BE2C (cell line): ENCODE data around the gene THSD7B.

Source experiments
- DNase-seq: peaks from one replicate; pipeline ENCODE4 v3.0.0-alpha.2; 2020
- H3K27me3 ChIP-seq: fragments of 250-450 bp; sonication (Bioruptor Pico); 2 replicates; pipeline ENCODE4 v1.5.1; 2020; ENCODE audit warnings: mild to moderate bottlenecking
- H3K36me3 ChIP-seq: fragments of 250-450 bp; sonication (Bioruptor Pico); 2 replicates; pipeline ENCODE4 v1.5.1; 2020; ENCODE audit warnings: mild to moderate bottlenecking
- H3K4me1 ChIP-seq: fragments of 250-450 bp; sonication (Bioruptor Pico); 2 replicates; pipeline ENCODE4 v1.5.1; 2020
- H3K4me3 ChIP-seq: 2 replicates; pipeline ENCODE4 v1.5.1; 2011; ENCODE audit warnings: low read depth, low read length
- H3K9me3 ChIP-seq: fragments of 250-450 bp; sonication (Bioruptor Pico); 2 replicates; pipeline ENCODE4 v1.5.1; 2020
- CTCF ChIP-seq: IDR thresholded peaks from 2 replicates; pipeline ENCODE4 v1.5.1; 2012; ENCODE audit warnings: mild to moderate bottlenecking, low read depth, low read length

THSD7B gene

GRCh38 chr2:136905779-136906178 is 140.4 kb downstream of the THSD7B start:
- DNase-seq: no peak
- Histone ChIP-seq H3K9me3 (no peaks in the 10 kb centered on the region), H3K36me3 (no peaks in the 10 kb centered on the region), H3K4me3 (no peak overlapping the region), H3K4me1 (no peaks in the 10 kb centered on the region), H3K27me3 (no peaks in the 10 kb centered on the region)
- TF ChIP-seq CTCF: no peak

GRCh38 chr2:136909777-136910176 is 144.4 kb downstream of the THSD7B start:
- no peaks in the 10 kb centered on the region for H3K36me3 ChIP-seq
- TF ChIP-seq CTCF: no peak
- no peaks in the 10 kb centered on the region for H3K4me1 ChIP-seq
- H3K9me3 ChIP-seq: no peaks in the 10 kb centered on the region
- no peak overlapping the region for H3K4me3 ChIP-seq
- H3K27me3 ChIP-seq: no peaks in the 10 kb centered on the region
- DNase-seq: no peak

GRCh38 chr2:136916131-136916530 is 150.8 kb downstream of the THSD7B start:
- DNase-seq: no peak
- H3K4me3 ChIP-seq: no peak overlapping the region
- TF ChIP-seq CTCF: no peak
- no peaks in the 10 kb centered on the region for H3K4me1 ChIP-seq
- H3K36me3 ChIP-seq: no peaks in the 10 kb centered on the region
- H3K27me3 ChIP-seq: no peaks in the 10 kb centered on the region
- H3K9me3 ChIP-seq: no peaks in the 10 kb centered on the region

- Histone ChIP-seq H3K27me3 (no peaks in the 10 kb centered on the region), H3K36me3 (no peaks in the 10 kb centered on the region), H3K9me3 (no peaks in the 10 kb centered on the region), H3K4me1 (no peaks in the 10 kb centered on the region), H3K4me3 (no peak overlapping the region)
- DNase-seq: peak; percentile 8
- no peak for TF ChIP-seq CTCF
Observed at GRCh38 chr2:136917411-136917881, 152.1 kb downstream of the THSD7B start.

GRCh38 chr2:136919682-136920081 is 154.3 kb downstream of the THSD7B start:
- no peaks in the 10 kb centered on the region for H3K4me1 ChIP-seq
- no peak overlapping the region for H3K4me3 ChIP-seq
- no peaks in the 10 kb centered on the region for H3K27me3 ChIP-seq
- TF ChIP-seq CTCF: no peak
- H3K9me3 ChIP-seq: no peaks in the 10 kb centered on the region
- no peaks in the 10 kb centered on the region for H3K36me3 ChIP-seq
- DNase-seq: no peak

- Histone ChIP-seq H3K27me3 (no peaks in the 10 kb centered on the region), H3K4me1 (no peaks in the 10 kb centered on the region), H3K9me3 (no peaks in the 10 kb centered on the region), H3K4me3 (no peak overlapping the region), H3K36me3 (no peaks in the 10 kb centered on the region)
- peak; percentile 17 for DNase-seq
- no peak for TF ChIP-seq CTCF
Observed at GRCh38 chr2:136920652-136921333, 155.4 kb downstream of the THSD7B start.
